Stimulated activated naive CD8-positive, alpha-beta T cell treated with anti-CD3 and anti-CD28 coated beads, Interleukin-15, amount 100 ng/mL, for 72 hours (primary cell): Measurements from ENCODE around the gene CFAP77.

Experiments
- ATAC-seq: fragments of 150-1000 bp; cut with Tn5 transposase; 2 replicates; pipeline ENCODE4 v1.10.0; 2021; ENCODE audit warnings: mild to moderate bottlenecking, moderate library complexity
- DNase-seq, 2 donors: peaks; one replicate each; pipeline ENCODE4 v3.0.0; 2021 to 2022
- H3K27ac Mint-ChIP-seq, 2 donors: one replicate each; pipeline ENCODE4 v1.8.0; 2022; ENCODE audit warnings: mild to moderate bottlenecking in 2 of 2, mixed read lengths in 2 of 2, moderate library complexity in 2 of 2
- H3K27me3 Mint-ChIP-seq: one replicate; pipeline ENCODE4 v1.8.0; 2022; ENCODE audit warnings: mixed read lengths
- H3K4me1 Mint-ChIP-seq: one replicate; pipeline ENCODE4 v1.8.0; 2022; ENCODE audit warnings: mild to moderate bottlenecking, mixed read lengths
- H3K4me3 Mint-ChIP-seq, 2 donors: one replicate each; pipeline ENCODE4 v1.8.0; 2022; ENCODE audit warnings: mild to moderate bottlenecking in 2 of 2, mixed read lengths in 2 of 2, moderate library complexity in 1 of 2
- H3K9me3 Mint-ChIP-seq, 2 donors: one replicate each; pipeline ENCODE4 v1.8.0; 2022; ENCODE audit warnings: mixed read lengths in 2 of 2

Gene CFAP77

DNA sequence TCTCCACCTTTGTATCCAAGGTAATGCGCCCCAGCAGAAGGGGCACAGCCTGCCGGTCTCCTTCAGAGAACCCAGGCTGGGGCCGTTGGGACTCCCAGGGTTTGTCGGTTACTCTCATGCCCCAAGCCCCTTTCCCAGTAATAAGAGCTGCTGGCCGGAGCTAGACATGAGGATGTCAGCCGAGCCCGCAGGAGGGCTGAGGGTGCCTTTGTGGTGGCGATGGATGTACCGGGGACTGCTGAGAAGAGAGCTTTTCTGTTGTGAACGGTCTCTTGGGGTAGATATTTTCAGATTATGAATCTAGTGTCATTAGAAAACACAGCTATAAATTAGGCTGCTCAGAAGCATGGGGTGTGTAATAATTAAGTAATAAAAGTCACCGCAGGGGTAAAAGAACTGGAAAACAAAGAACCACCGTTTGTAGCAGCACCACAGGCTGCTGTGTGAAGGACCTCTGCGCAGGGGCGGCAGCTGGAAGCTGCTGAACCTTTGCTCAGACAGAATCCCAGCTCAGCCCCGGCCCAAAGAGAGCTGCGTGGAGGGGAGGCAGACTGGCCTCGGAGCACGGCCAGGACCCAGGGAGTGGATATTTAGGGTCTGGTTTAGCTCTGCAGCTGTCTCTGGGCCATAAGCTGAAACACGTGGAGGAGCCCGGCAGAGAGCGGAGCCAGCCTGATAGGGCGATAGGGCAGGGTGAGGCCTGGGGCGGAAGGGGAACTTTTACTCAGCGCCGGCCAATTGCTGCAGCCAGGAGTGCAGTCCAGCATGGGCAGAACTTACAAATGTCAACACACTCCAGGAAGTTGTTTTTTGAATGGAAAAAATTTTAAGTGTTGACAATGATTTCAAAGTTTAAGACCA is 121.9 kb downstream of the CFAP77 start:
- Mint-ChIP-seq H3K27me3 (peaks cover 28% of the 10 kb centered on the region), H3K4me3 (no peak overlapping the region), H3K4me1 (no peaks in the 10 kb centered on the region), H3K27ac (peak overlapping the region in 1 of 2 donors; percentile 74), H3K9me3 (peaks cover 0 to 7% of the 10 kb centered on the region in 2 donors)
- no peak for DNase-seq
- no peak for ATAC-seq

DNA sequence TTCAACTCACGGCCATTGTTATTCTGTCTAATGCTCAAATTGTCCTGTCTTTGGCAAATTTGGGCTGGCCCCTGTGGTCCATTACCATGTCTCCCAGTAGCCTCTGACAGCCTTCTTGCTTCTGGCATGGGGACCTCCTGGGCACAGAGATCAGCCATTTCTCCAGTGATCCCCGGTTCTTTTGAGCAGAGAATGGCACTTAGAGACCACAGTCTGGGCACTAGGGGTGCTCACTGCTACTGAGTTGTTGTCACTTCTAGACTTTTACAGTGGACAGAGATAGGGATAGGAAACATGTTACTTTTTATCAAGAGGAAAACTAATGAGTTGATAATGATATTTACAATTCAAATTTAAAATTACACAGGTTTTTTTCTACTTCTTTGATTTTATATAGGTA is 124.8 kb downstream of the CFAP77 start:
- no peak overlapping the region for H3K27ac Mint-ChIP-seq
- H3K4me3 Mint-ChIP-seq, result no peak overlapping the region
- H3K4me1 Mint-ChIP-seq, result no peaks in the 10 kb centered on the region
- DNase-seq, result no peak
- peaks cover 28% of the 10 kb centered on the region for H3K27me3 Mint-ChIP-seq
- no peak for ATAC-seq
- peaks cover 0 to 7% of the 10 kb centered on the region in 2 donors for H3K9me3 Mint-ChIP-seq

DNA sequence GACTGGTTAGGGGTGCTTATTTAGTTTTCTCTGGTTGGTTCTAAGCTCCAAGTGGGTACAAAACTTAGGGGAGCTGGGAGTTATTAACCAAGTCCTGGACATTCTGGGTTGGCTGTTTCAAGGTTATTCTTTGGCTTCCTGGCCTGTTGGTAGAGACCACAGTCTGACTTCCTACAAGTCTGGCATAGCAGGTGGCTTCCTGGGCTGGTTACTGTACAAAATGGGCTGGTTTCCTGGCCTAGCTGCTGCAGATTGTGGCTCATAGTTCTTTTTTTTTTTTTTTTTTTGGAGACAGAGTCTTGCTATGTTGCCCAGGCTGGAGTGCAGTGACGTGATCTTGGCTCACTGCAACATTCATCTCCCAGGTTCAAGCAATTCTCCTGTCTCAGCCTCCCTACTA is 126.1 kb downstream of the CFAP77 start:
- H3K4me3 Mint-ChIP-seq, result no peak overlapping the region
- DNase-seq, result no peak
- peaks cover 19% of the 10 kb centered on the region for H3K27me3 Mint-ChIP-seq
- H3K27ac Mint-ChIP-seq, result no peak overlapping the region
- ATAC-seq, result no peak
- H3K4me1 Mint-ChIP-seq, result no peaks in the 10 kb centered on the region
- peaks cover 0 to 7% of the 10 kb centered on the region in 2 donors for H3K9me3 Mint-ChIP-seq

DNA sequence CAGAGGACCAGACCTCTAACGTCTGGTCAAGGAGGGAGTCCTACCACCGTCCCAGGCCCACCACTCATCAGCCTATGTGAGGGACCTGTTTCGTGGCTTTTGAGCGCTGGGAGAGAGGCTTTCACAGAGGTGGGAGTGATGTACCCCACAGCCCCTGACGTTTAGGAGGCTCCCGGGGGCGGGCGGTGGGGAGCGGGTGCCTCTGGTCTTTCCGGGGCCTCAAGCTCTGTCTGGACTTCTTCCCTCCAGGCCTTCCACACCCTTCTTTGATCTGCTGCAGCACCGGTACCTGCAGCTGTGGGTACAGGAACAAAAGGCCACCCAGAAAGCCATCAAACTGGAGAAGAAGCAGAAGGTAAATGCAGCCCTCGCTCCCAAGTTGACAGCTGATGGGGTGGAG is 127.3 kb downstream of the CFAP77 start:
- Mint-ChIP-seq H3K9me3 (peaks cover 0 to 7% of the 10 kb centered on the region in 2 donors), H3K27me3 (peaks cover 7% of the 10 kb centered on the region), H3K27ac (no peak overlapping the region), H3K4me3 (no peak overlapping the region), H3K4me1 (no peaks in the 10 kb centered on the region)
- no peak for DNase-seq
- no peak for ATAC-seq

DNA sequence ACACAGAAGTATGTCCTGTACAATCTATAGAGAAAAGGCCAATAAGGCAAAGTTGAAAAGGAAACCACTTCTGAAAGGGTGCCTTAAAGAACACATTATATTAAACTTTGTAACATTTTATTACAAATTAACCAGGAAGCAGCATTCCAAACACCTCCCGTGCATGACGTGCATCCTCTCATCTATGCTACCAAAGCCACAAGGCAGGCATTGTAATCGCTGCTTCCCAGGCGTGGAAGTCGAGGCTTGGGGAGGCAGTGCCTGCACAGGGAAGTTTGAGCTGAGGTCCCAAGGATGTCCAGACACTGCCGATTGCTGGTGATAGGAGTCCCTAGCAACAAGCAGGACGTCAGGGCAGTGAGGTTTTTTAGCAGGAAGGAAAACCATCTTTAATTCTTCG is 128.1 kb downstream of the CFAP77 start:
- DNase-seq (no peak), ATAC-seq (no peak)
- Mint-ChIP-seq H3K27ac (no peak overlapping the region), H3K4me3 (no peak overlapping the region), H3K9me3 (peaks cover 0 to 7% of the 10 kb centered on the region in 2 donors), H3K27me3 (peaks cover 7% of the 10 kb centered on the region), H3K4me1 (no peaks in the 10 kb centered on the region)

DNA sequence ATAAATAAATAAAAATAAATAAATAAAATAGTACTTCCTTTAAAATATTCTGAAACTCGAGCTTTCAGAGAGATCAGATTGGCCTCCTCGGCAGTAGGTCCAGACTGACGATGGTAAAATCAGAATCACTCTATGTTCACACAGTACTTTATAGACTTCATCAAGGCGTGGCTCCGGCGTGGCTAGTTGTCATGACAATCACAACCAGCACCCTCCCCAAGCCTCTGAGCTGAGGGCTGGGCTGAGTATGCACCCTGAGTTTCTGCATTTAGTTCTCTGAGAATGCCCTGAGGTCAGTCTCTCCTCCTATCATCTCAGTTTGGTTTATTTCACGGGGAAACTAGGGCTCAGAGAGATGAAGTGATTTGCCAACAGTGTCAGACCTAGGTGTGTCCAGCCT is 129.1 kb downstream of the CFAP77 start:
- no peak for ATAC-seq
- Mint-ChIP-seq H3K27ac (no peak overlapping the region), H3K4me3 (no peak overlapping the region), H3K4me1 (no peaks in the 10 kb centered on the region), H3K27me3 (peaks cover 9% of the 10 kb centered on the region), H3K9me3 (peaks cover 0 to 7% of the 10 kb centered on the region in 2 donors)
- DNase-seq, result no peak

DNA sequence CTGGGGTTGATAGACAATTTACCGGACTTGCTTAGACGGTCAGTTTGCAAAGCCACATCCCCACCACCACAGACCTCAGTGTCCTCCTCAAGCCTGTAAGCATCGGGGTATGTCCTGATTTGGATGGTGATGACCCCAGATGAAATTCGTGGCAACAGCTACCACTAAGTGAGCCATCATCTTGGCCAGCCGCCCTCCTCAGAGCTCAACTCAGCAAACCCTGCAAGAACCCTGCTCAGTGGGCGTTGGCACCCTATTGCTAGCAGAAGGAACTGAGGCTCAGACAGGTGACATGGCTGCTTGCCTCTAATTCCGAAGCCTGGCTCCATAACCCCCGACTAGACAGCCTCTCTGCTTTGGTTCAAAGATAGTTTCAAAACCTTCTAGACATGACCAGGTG is 131.0 kb downstream of the CFAP77 start:
- no peak overlapping the region for H3K4me3 Mint-ChIP-seq
- no peak for DNase-seq

DNA sequence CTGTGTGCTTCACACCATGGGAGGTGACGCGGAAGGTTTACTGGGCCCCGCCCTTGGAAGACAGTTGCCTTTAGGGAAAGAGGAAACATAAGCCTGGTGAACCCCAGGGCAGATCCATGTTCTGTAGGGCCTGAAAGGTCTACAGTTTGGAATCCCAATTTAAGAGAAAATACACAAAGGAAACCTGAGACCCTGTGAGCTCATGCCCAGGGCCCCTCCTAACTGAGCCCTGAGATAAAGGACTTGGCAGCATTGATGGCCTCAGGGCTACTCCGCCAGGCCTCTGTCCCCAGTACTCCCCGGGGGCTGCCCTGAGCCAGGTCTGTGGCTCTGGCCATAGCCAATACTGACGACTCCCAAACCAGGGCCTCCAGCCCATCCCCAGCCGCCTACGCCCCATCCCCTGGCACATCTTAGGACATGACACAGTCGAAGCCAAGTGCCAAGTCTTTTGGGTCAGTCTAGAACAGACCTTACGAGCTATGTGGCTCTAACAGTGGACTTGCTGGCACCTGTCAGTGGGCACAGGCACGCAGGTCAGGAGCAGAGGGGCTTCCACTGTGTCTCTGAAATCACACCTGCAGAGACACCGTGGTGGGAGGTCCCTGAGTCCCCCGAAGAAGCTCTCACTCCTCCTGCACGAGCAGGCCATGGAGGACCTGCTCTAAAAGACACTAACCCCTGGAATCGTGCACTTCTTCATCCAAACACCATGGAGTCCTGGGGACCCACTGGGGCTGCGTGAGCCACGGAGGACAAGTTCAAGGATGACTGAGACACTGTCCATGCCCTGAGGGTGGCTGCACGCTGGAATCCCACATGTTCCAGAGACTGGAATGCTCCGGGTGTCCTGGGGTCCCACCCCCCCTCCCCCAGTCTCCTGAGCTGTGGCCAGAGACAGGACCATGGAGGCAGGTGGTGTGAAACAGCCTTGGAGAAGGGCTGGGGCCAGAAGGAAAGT is 132.1 kb downstream of the CFAP77 start:
- H3K9me3 Mint-ChIP-seq, result no peaks in the 10 kb centered on the region
- ATAC-seq (no peak), DNase-seq (no peak)
- H3K27ac Mint-ChIP-seq, result no peak overlapping the region
- peaks cover 7% of the 10 kb centered on the region for H3K4me1 Mint-ChIP-seq
- H3K27me3 Mint-ChIP-seq, result peaks cover 32% of the 10 kb centered on the region
- no peak overlapping the region for H3K4me3 Mint-ChIP-seq

More for the DNA sequence above, 131.0 kb downstream of the CFAP77 start:
- peaks cover 21% of the 10 kb centered on the region for H3K27me3 Mint-ChIP-seq
- H3K4me1 Mint-ChIP-seq, result no peaks in the 10 kb centered on the region
- no peak overlapping the region for H3K27ac Mint-ChIP-seq
- no peak for ATAC-seq
- no peaks in the 10 kb centered on the region for H3K9me3 Mint-ChIP-seq

DNA sequence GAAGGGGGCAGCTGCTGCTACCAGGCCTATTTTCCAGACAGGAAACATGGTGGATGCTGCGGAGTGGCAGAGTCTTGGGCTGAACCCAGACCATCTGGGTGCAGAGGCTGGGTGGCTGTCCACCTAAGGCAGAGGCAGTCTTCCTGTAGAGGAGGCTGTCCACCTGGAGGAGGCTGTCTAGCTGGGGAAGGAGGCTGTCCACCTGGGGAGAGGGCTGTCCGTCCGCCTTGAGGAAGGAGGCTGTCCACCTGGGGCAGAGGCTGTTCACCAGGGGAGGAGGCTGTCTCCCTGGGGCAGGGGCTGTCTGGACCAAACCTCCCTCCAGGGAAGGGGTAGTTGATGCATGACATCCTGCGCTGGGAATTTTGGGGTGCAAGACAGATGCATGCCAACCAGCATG is 133.2 kb downstream of the CFAP77 start:
- Mint-ChIP-seq H3K9me3 (no peaks in the 10 kb centered on the region), H3K4me1 (peaks cover 7% of the 10 kb centered on the region), H3K27me3 (peaks cover 40% of the 10 kb centered on the region), H3K4me3 (no peak overlapping the region), H3K27ac (peak overlapping the region in 1 of 2 donors; percentile 30)
- ATAC-seq, result no peak
- DNase-seq, result no peak

DNA sequence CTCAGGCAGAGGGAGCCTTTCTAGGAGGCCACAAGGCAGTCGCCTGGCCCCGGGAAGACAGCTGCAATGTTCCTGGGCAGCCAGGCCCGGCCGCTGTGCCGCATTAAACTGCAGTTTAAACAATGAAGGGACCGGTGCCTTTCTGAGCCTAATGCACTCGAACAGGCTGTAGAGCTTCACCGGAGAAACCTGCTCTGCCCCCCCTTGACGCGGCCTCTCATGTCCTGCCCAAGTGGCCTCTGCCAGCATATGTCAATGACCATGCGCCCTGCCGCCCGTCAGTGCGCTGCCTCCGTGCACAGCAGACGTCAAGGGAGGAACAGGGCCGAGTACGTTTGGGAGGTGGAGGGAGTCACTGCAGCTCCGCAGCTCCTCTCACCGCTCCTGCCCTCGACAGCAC is 133.9 kb downstream of the CFAP77 start:
- Mint-ChIP-seq H3K9me3 (no peaks in the 10 kb centered on the region), H3K27me3 (peaks cover 40% of the 10 kb centered on the region), H3K27ac (no peak overlapping the region), H3K4me3 (no peak overlapping the region), H3K4me1 (peaks cover 7% of the 10 kb centered on the region)
- ATAC-seq (no peak), DNase-seq (no peak)

DNA sequence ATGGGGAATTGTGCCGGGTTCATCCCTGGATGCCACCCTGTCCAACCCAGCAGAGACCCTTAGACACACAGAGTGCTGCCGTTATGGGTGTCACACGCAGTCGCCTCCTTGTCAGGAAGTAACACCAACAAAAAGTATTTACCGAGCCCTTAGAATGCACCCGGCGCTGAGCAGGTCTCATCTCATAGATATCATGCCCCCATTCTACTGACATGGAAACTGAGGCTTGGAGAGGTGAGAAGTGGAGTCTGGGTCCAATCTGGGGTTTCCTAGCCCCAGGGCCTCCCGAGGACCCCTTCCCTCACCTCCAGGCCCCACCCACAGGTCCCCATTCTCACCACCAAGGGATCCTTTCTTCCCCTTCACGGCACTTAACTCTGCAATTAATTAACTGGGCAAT is 135.6 kb downstream of the CFAP77 start:
- Mint-ChIP-seq H3K27me3 (peaks cover 42% of the 10 kb centered on the region), H3K9me3 (no peaks in the 10 kb centered on the region), H3K27ac (no peak overlapping the region), H3K4me3 (no peak overlapping the region), H3K4me1 (peaks cover 7% of the 10 kb centered on the region)
- ATAC-seq (no peak), DNase-seq (no peak)

DNA sequence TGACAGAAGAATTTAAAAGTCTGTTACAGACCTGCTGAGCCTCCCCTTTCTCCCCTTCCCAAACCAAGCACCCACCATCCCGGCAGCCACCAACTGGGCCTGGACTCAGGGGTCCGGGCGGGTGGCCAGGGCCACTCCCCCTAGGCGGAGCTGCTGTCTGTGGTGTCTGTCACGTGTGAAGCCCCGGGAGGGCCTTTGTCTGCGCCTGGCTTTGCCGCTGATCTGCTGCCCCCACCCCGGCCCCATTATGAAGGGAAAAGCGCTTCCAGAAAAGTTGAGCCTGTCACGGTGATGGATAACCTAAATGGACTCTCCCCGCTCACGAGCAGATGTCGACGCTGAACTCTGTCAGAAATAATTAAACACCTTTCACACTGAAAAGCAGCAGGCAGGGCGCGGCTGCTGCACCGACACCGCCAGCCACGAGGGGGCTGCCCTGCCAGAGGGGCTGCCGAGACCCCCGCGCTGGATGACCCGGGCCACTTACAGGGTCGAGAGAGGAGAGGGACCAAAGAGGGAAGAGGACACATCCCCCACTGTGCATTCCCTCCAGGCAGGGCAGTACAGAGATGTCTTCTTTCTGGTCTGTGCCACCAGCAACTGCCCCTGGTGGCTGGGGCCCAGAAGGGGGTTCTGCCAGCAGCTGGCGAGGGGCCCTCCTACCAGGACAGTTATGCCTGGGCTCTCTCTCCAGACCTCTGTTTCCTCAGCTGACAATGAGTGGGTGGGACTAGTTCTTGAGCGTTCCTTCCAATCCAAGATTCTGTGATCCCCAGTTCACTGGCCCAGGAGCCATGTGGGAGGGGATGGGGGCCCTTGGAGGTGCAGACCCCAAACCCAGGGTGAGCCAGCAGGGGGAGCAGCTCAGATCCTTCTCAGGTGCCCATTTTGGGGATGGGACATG is 136.4 kb downstream of the CFAP77 start:
- Mint-ChIP-seq H3K4me3 (peak overlapping the region; percentile 5 to 42), H3K27ac (no peak overlapping the region), H3K27me3 (peaks cover 50% of the 10 kb centered on the region), H3K4me1 (peaks cover 7% of the 10 kb centered on the region), H3K9me3 (no peaks in the 10 kb centered on the region)
- no peak for DNase-seq
- no peak for ATAC-seq

DNA sequence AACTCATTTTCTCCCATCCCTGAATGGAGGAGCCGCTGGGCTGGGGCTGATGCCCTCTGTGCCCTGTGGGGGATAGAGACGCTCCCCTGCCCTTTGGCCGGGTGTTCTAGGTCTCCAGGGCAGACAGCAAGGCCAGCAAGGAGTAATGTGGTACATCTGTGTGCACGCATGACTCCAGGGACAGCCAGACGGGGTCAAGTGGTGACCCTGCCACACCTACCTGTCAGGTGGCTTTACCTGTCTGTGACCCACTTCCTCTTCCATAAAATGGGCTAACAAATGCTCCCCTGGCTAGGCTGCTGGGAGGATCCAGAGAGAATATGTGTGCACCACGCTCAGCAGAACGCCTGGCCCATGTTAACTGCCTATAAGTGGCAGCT is 137.0 kb downstream of the CFAP77 start:
- Mint-ChIP-seq H3K27me3 (peaks cover 54% of the 10 kb centered on the region), H3K9me3 (no peaks in the 10 kb centered on the region), H3K4me1 (peaks cover 7% of the 10 kb centered on the region), H3K4me3 (no peak overlapping the region), H3K27ac (no peak overlapping the region)
- no peak for ATAC-seq
- DNase-seq, result no peak

DNA sequence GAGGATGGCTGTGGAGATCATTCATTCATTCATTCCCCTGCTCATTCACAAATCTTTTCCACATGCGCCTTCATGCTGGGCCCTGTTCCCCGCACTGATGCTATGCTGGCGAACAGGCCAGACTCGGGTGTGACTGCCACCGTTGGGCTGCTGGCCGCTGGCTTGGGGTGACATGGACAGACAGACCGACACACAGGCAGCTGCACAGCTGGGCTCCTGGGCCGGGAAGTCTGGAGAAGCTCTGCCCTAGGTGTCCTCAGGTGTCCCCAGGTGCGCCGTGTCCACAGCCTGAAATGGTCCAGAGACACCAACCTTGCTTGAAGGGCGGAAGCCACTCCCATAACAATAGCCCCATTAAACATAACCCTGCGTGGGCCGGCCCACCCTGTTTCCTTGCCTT is 137.4 kb downstream of the CFAP77 start:
- peaks cover 7% of the 10 kb centered on the region for H3K4me1 Mint-ChIP-seq
- H3K27ac Mint-ChIP-seq, result no peak overlapping the region
- peaks cover 54% of the 10 kb centered on the region for H3K27me3 Mint-ChIP-seq
- no peak overlapping the region for H3K4me3 Mint-ChIP-seq
- no peak for ATAC-seq
- DNase-seq, result no peak
- H3K9me3 Mint-ChIP-seq, result no peaks in the 10 kb centered on the region
